ENCODE results near the gene TOB1.

- no peak for TF ChIP-seq CTCF (conservative IDR thresholded peaks at IDR 0.05; ENCODE audit: low read depth in 2 of 2)
- no peak for TF ChIP-seq POLR2AphosphoS5 (IDR thresholded peaks at IDR 0.05; ENCODE audit: low read depth)
- TF ChIP-seq EZH2 (IDR thresholded peaks at IDR 0.05; ENCODE audit: low read depth, unreplicated experiment), result no peak
- TF ChIP-seq JUNB (IDR thresholded peaks at IDR 0.05; ENCODE audit: unreplicated experiment), result no peak
- TF ChIP-seq EZH2phosphoT487 (IDR thresholded peaks at IDR 0.05; ENCODE audit: unreplicated experiment), result no peak
- no peak for TF ChIP-seq CREB1 (CRISPR knock-in tag; IDR thresholded peaks at IDR 0.05; ENCODE audit: low read depth)
- no peak for TF ChIP-seq ZNF462 (CRISPR knock-in tag; IDR thresholded peaks at IDR 0.05)
- no peak for TF ChIP-seq NANOG (IDR thresholded peaks at IDR 0.05; ENCODE audit: borderline replicate concordance)
- TF ChIP-seq STAT1 (IDR thresholded peaks at IDR 0.05; ENCODE audit: unreplicated experiment), result no peak
Measured at GRCh38 chr17:50817838-50818237, 48.3 kb downstream of the TOB1 start.
